GM19035 (cell line): ENCODE measurements around the gene FAM168A.

Source experiments
- ATAC-seq: cut with Tn5 transposase; IDR thresholded peaks from one replicate; pipeline ENCODE4 v1.9.1; 2021; ENCODE audit not compliant: unreplicated experiment

Gene FAM168A

DNA sequence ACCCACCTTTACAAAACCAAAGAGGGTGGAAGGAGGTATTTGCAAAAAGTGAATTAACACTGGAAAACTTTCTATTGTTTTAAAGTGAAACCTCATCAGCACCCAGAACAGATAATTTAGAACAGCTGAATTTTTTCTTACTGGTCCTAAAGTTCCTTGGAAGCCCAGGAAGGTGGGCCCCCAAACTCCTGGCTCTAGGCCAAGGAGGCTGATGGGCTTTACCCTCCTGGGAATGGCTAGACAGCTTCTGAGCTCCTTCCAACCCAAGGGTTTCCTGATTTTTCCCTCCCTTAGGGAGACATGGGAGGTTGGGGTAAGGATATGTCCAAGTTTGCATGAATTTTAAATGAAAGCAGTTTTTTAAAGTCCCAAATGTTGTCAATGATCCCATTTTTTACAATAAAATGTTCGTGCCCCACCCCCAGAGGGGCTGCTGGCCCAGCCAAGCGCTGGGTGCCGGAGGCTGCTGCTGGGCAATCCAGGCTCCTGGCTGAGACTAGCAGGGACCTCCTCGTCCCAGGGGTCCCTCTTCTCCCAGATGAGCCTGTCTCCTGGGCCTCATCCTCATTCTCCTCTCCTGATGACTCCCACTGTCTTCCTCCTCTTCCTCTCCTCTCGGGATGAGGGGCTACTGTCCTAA is 193.3 kb downstream of the FAM168A start:
- no peak for ATAC-seq

DNA sequence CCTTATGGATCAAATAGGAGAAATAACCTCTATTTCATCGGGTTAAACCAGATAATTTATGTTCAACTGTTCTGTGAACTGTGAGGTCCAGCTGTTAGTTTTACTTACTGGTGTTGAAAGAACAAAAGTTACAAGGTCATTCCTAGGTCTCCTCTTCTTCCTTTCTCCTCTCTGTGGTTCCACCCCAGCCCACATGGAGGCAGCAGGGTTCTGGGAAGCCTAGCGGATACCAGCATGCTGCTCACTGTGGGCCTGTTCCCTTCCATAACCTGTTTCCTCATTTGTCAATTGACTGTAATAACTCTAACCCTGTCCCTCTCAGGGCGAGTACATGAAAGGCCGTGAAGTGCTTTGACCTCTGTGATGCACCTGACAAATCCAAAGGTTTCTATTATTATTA is 193.9 kb downstream of the FAM168A start:
- ATAC-seq, result no peak

DNA sequence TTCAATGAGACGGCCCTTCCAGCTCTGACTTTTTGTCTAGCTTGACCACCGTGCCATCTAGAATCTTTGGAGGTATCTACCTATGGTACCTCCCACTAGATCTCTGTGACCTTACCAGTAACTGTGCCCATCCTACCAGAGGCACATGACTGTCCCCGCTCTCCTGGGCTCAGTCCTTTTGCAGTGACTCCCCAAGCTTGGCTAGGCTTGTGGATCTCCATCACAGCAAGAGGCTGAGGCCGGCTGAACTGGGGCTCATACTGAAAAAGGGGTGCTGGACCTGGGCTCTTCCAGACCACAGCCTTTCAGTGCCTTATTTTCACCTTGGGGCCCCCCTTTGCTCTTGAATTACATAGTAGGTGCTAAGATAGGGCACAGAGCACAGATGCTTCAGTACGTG is 194.4 kb downstream of the FAM168A start:
- ATAC-seq, result no peak

DNA sequence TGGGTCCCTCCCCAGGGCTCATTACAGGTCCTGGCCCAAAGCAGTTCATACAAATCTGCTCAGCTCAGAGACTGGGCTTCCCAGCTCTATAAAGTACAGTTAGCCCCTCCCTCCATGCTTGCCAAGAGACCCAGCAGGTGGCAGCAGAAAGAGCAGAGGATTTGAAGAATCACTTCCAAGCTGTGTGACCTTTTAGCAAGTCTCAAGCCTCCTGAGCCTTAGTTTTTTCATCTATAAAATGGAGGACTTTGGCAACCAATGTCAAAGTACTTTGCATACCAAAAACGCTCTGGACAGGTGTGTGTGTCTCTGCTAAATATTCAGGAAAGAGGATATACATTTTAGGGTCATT is 195.1 kb downstream of the FAM168A start:
- ATAC-seq, result no peak

DNA sequence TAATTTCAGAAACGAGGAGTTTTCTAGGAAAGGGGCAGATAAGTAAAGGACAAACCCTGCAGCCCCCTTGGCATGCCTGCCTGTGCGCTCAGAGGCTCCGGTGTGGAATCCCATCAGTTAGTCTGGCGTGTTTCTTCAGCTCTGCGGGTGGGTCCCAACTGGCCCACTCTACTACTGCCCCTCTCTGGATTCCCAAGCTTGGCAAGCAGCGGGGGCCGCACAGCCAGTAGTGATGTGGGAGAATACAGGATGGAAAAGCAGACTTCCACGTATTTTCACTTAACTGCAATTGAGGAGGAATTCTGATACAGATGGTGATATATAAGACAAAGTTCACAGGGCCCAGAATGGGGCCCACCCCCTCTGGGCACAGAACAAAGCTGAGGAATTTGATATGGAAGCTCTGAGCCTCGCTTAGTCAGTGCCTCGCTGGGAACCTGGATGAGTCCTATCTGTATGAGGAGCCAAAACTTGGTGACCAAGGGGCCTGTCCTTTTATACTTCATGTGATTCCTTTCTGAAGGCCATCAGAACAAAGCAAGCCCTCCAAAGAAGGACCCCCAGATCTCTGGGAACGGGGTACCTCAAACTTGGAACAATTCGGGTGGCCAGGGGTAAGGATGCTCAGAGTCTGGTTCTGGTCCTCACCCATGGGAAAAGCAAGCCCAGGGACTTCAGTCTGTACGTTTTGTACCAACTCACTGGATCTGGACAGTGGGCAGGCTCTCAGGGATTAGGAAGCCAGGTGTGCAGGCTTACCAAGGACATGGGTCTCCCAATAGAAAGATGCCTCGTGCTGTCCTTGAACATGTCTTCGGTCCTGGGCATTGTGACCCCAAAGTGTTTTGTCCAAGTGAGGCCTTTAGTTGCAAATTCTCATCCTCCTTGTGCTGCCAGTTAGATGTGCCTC is 195.7 kb downstream of the FAM168A start:
- no peak for ATAC-seq

DNA sequence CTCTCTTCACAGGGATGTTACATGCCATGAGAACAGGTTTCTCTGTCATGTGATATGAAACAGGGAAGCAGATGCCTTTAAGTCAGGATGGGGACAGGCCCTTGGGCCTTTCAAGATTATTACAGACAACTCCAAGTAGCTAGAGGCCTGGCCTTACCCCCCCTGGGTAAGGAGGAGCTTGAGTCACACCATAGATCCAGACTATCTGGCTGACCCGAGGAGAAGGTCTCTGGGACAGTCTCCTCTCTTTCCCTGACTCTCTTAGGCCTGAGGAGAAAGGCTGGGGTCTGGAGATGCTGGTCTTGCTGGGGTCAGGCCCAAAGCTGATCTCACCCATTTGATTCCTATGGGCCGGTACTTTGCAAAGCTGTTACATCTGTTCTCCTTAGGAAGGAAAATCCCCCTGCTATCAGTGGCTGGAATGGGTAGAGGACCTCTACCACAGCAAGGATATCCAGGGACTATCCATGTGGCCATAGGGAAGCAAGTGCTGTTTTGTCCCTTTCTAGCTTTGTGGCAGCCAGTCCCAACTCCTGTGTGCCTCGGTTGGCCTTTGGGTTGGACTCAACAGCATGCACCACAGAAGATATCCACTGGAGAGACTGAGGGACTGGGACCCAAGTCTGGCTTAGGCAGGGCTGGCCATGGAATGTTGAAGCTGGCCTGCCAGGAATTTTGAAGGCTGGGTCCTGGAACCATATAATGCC is 196.5 kb downstream of the FAM168A start:
- ATAC-seq, result no peak

DNA sequence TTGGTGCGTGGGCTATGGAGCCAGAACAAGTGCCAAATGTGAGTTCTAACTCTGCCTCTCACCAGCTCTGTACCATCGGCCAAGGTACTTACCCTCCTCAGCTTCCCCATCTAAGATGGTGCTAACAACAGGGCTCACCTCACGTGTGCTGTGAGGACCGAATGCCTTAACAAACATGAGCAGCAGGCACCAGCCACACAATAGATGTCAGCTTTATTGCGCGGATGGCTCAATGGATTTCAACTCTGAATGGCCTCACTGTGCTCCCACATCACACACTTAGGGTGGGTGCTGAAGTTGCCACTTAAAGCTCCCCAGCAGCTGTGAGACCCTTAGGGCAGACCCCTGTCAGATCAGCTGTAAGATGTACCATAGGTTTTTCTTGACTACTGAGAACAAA is 197.6 kb downstream of the FAM168A start:
- ATAC-seq, result no peak

DNA sequence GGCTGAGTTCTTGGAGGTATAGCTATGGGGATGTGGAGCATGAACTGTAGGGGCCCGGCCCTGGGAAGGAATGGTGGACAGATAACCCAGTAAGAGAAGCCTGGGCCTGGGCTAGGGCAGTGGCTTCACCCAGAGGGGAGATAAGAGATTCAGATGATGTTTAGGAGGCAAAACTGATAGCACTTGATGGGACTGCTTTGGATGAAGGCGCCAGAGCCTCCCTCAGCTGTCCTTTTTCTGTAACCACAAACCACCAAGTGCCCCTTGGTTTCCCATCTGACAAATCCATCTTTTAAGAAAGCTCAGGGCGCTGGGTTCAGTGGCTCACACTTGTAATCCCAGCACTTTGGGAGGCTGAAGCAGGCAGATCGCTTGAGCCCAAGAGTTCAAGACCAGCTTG is 198.3 kb downstream of the FAM168A start:
- no peak for ATAC-seq

DNA sequence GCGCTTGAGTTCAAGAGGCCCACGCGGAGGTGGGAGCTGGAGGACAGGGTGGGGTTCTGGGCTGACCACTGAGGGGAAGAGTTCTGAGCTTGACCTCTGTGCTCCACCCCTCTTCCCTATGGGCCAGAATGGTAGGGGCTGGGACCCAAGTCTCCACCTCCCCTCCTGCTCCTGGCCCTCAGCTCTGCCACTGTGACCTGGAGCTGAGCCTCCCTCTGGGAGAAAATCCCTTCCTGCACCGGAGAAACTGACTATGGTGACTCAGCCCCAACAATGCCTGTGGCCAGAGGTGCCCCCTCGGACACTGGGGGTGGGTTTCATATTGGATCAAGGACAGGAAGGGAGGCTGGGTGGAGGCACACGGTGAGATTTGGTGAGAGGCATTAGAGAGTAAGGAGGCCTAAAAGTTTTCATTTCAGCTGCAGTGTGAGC is 198.7 kb downstream of the FAM168A start:
- no peak for ATAC-seq

DNA sequence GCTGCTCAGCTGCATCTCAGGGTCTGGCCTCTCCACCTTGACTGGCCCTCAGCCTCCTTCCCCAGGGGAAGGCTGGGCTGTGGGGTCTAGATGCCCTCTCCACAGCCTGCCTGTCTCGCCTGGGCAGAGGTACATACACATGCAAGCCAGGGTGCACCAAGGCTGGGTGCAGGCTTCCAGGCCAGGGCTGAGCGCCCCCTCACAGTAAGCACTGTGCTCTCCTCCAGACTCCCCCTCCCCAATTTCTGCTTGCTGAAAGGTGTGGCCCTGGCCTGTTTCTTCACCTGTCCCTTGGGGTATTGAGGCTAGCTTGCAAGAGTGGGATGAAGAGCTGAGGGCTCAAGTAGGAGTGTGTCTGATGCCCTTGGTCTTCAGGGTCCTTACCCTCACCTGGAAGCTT is 199.2 kb downstream of the FAM168A start:
- ATAC-seq, result no peak

DNA sequence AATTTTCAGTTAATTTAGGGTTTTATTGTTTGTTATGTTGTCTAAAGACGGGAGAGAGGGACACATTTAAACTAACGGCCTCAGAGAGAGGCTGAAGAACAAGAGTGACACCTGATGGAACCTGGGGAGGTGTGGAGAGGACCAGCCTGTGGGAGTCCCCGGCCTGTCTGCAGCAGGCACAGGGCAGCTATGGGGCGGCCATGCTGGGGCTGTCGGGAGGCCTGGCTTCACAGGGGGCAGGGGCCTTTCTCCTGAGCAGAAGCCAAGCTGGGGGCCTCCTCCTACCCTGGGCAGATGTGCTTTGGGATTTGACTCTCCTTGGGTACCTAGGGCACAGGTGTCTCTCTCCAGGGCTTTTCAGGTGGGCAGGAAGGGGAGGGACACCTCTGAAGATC is 199.8 kb downstream of the FAM168A start:
- ATAC-seq, result no peak

DNA sequence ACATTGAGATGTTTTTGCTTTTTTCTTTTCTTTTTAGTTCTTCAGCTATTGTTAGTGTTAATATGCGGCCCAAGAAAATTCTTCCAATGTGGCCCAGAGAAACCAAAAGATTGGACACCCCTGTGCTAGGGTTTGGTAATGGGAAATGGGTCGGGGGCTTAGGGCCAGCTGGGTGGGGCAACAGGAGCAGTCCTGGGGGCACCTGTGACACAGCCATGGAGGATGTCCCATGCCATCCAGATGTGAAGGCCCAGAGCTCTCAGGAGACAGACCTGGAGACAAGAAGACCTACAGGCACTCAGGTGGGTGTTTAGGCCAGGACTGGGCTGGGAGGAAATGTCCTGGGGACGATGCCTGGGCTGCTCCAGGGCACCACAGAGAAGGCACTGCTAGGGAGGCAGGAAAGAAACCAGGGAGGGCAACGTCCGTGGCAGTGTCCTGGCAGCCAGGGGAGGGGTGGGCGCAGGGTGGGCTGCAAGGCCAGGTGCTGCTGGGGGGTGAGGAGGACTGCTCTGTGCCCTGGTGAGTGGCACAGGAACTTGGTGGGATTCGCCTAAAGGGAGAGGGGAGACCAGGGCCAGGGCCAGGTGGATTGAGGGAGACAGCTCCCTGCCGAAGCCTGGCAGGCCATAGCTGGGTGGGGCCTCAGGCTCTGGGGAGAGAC is 200.3 kb downstream of the FAM168A start:
- no peak for ATAC-seq

DNA sequence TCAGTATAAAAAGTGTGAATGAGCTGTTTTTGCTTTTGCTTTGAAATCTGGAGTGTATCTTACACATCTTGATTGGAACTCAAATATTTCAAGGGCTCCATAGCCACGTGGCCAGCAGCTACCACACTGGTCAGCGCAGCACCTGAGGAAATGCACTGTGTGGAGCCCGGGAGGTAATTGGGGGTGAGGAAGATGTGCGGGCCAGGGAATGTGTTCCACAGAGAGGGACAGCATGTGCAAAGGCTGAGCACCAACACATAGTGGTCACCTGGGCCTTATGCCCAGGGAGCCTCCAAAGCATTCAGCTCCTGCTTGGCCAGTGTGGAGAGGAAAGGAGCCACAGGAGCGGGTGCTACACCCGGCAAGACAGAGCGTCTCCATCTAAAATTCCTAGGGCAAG is 200.9 kb downstream of the FAM168A start:
- ATAC-seq, result no peak

DNA sequence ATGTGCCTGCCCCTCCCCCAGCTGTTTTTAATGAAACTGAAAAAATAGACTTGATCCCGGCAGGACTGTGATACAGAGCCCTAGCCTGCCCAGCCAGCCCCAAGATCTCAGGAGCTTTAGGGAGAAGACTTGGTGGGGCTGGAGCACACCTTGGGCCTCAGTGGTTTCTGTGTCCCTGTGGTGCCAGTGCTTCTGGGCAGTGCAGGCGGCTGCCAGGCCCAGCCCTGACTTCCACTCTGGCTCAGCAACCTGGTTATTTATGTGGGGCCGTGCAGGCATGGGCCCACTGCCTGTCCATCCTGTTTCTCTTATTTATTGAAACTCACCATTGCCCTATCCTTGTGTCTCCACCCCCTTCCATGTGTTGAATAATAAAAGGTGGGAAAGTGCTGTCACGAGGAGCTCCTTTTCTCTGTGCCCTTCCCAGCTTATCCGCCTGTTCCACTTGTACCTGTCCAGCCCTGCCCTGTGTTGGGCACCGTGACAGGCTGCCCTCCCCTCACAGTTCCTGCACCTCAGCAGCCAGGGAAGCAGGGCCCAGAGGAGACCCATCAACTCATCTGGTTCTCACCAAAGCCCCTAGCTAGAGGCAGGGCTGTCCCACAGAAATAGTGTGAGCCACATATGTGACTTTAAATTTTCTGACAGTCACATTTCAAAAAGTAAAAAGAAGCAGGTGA is 201.5 kb downstream of the FAM168A start:
- ATAC-seq, result no peak

DNA sequence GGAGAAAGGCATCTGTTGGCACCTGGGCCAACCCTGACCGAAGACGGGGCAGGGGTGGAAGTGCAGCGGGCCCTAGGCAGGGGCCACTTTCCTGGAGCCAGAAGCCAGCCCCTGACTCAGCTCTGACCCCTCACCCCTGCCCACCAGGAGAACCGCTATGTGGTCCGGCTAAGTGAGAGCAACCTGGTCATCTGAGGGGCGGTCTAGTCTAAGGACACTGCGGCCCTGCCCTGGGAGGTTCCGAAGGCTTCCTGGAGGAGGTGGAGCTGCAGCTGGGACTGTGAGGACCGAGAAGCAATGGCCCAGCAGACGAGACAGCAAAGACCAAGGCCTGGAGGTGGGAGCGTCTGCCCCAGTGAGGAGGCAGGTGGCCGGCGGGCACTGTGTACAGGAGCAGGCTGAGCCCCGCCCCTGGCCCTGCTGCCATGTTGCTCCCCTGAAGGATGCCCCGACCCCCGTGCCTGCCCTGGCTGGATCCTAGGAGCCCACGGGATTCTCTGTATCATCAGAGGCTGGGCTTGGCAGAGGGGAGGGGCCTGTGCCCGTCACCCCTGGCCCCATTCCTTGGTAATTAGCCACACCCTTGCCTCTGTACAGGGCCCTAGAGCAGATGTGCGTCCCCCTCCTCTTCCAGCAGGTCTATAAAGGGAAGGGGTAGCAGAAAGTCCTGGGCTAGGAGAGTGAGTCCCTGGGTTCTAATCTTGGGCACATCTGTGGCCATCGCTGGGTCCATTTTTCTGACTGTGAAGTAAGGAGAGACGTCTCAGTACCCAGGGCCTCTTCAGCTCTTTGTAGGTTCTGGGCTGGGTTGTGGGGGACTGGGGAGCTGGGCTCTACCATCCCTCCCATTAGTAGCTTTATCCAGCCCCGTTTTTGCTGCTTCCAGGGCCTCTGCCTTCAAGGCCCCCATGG is 202.4 kb downstream of the FAM168A start:
- no peak for ATAC-seq

DNA sequence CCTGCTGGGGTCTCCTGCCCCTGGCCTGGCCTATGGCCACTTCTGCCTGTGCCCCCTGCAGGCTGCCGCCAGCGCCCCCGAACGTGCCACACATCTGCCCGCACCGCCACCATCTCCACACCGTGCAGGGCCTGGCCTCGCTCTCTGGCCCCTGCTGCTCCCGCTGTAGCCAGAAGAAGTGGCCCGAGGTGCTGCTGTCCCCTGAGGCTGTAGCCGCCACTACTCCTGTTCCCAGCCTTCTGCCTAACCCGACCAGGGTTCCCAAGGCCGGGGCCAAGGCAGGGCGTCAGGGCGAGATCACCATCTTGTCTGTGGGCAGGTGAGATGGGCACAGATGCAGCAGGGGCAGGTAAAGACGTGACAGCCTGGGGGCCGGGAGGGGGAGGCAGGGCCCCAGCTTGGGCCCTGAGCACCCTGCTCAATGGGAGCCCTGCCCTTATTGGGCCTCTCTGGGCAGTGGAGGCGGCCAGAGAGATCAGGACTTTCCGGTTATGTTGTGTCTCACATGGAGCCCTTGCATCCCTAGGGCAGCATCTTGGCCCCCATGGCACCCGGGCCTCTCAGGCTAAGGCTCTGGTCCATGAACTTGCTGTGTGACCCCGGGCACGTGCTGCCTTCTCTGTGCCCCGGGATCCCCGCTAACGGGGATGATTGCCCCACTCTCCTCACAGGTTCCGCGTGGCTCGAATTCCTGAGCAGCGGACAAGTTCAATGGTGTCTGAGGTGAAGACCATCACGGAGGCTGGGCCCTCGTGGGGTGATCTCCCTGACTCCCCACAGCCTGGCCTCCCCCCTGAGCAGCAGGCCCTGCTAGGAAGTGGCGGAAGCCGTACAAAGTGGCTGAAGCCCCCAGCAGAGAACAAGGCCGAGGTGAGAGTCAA is 203.3 kb downstream of the FAM168A start:
- ATAC-seq, result no peak

DNA sequence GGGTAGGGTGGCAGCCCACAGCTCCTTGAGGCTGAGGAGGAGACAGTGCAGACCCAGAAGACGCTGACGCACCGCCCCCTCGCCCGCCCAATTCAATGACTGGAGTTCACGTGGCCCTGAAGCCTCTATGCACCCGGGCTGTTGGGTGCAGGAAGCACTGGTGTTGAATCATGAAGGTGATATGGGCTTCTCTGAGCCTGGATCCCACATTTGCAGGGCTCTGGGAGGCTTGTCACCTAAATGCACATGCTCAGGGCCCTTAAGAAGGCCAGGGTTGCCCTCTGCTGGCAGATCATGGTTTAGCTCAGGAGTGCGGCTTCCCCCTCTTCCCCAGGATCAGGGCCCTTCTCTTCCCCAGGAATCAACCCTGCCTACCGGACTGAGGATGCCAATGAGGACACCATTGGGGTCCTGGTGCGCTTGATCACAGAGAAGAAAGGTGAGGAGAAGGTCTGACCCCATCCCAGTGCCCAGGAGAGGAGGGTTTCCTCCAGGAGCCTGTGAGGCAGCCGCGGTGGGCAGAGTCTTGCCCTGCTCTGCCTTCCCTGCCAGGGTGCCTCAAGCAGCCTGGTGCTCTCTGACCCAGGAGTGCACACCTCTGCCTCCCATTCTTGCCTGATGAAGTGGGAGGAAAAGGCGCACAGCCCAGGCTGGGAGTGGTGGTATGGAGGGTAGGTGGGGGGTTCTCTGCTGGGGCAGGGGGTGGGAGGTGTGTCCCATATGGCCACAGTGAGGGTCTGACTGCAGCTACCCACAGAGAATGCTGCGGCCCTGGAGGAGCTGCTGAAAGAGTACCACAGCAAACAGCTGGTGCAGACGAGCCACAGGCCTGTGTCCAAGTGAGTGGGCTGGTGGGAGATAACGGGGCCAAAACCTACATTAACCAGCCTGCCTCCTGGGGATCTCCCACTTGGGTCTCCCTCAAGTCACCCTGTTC is 204.2 kb downstream of the FAM168A start:
- ATAC-seq, result no peak

DNA sequence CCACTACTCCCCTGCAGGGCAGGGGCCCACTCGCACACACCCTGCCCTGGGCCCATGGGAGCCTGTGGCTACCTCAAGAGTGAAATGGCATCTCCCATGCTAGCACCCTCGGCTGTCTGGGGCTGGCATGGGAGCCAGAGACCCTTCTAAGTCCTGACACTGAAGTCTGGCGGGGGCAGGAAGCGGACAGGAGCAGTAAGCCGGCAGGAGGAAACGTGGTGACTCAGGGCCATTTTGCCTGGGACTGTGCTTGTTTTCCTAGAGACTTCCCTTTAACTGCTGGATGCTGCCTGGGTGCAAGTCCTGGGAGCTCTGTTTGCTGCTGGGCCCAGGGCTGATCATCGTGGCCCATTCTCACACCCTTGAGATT is 204.9 kb downstream of the FAM168A start:
- no peak for ATAC-seq
